GM12874 (cell line): Measurements from ENCODE around the gene PDE6B.

ENCODE experiments used
- TF ChIP-seq, protein P1 (sequence below): IDR thresholded peaks from 2 replicates; pipeline ENCODE4 v1.5.1; 2011; ENCODE audit warnings: low read depth, mild to moderate bottlenecking, control low read depth, low read length, moderate library complexity; ENCODE audit not compliant: insufficient read depth

PDE6B gene

DNA sequence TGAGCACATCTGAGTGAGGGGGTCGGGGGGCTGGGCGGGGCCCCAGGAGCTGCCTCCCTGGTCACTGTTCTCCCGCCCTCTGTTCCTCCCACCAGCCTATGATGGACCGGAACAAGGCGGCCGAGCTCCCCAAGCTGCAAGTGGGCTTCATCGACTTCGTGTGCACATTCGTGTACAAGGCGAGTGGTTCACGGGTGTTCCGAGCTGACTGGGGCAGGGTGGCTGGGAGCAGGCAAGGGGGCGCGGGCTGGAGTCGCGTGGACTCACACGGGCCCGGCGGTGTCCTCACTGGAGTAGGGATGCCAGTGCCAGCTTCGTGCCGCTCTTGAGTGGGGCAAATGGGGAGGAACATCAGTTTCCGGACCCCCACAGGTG is 41.0 kb downstream of the PDE6B start:
- TF ChIP-seq, protein P1, sequence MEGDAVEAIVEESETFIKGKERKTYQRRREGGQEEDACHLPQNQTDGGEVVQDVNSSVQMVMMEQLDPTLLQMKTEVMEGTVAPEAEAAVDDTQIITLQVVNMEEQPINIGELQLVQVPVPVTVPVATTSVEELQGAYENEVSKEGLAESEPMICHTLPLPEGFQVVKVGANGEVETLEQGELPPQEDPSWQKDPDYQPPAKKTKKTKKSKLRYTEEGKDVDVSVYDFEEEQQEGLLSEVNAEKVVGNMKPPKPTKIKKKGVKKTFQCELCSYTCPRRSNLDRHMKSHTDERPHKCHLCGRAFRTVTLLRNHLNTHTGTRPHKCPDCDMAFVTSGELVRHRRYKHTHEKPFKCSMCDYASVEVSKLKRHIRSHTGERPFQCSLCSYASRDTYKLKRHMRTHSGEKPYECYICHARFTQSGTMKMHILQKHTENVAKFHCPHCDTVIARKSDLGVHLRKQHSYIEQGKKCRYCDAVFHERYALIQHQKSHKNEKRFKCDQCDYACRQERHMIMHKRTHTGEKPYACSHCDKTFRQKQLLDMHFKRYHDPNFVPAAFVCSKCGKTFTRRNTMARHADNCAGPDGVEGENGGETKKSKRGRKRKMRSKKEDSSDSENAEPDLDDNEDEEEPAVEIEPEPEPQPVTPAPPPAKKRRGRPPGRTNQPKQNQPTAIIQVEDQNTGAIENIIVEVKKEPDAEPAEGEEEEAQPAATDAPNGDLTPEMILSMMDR = no peak

DNA sequence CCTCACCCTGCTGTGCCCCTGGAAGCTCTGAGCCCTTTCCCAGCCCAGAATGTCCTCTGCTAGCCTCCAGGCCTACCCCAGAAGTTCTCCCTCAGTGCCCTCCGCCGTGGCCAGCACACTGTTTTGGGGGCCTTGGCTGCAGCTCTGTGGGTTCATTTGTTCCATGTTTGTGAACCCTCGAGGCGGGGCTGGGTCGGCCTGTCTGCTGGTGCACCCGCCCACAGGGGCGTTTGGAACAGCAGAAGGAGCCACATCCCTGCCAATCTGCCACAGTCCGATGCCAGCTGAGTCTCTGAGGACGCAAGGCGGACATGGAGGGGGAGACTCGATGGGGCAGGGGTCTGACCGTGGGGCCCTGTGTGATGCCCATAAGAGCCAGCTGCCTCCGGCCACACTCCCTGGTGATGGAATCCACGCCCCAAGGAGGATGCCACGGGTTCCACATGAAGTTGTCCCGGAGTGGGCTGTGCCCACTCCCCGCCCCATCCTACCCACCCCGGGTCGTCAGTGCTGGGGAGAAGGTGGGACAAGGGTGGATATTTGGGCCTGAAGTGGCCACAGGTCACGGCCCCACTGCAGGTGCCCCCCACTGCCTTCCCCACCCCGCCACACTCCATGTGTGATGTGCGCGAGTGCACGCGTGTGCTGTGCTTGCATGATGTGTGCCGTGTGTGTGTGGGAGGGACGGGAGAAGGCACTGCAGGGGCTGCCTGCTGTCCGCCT is 41.6 kb downstream of the PDE6B start:
- TF ChIP-seq, protein P1 = no peak

DNA sequence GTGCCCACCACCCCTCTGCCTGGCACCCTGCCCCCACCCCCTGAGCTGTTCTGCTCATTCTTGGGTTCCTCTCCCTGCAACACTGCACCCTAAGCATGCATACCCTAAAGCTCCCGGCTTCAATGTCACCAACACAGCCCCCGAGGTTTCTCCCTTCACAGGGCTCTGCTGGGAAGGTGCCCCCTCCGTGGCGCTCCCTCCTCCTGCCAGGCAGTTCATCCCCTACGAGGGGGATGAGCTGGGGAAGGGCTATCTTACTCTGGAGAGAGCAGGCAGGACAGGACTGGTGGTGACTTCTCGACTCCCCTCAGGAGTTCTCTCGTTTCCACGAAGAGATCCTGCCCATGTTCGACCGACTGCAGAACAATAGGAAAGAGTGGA is 42.2 kb downstream of the PDE6B start:
- TF ChIP-seq, protein P1 = no peak

GRCh38 chr4:671769-672168 is 46.4 kb downstream of the PDE6B start:
- TF ChIP-seq, protein P1 = no peak

DNA sequence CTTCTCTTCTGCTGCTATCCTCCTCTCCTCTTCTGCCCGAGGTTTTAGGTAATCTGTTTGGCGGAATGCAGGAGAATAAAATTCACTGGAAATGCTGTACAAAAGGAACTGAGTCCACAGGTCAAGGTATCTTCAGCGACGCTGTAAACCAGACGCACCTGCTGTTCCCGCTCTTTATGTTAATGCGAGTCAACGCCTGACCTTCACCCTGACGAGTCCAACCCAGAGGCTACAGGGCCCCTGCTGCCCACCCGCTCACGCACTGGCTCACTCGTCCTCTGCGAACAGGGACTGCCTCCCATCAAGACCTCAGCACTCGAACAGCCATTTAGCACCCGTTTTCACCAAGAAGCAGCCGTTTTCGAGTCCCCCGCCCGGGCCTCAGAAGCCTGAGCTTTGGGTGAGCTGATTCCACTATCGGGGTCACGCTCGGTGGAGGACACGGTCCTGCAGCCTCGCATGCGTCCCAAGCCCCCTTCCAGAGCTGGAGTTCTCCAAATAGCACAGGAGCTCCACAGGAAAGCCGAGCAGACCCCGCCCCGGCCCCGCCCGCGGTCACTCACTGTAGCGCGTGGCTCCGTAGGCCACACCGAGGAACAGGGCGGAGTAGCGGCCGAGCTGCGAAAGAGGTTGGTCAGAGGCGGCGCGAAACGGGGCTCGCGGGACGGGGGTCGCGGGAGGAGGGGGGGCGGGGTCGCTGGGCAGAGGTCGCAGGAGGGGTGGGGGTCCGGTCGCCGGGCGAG is 48.1 kb downstream of the PDE6B start:
- TF ChIP-seq, protein P1 = no peak

DNA sequence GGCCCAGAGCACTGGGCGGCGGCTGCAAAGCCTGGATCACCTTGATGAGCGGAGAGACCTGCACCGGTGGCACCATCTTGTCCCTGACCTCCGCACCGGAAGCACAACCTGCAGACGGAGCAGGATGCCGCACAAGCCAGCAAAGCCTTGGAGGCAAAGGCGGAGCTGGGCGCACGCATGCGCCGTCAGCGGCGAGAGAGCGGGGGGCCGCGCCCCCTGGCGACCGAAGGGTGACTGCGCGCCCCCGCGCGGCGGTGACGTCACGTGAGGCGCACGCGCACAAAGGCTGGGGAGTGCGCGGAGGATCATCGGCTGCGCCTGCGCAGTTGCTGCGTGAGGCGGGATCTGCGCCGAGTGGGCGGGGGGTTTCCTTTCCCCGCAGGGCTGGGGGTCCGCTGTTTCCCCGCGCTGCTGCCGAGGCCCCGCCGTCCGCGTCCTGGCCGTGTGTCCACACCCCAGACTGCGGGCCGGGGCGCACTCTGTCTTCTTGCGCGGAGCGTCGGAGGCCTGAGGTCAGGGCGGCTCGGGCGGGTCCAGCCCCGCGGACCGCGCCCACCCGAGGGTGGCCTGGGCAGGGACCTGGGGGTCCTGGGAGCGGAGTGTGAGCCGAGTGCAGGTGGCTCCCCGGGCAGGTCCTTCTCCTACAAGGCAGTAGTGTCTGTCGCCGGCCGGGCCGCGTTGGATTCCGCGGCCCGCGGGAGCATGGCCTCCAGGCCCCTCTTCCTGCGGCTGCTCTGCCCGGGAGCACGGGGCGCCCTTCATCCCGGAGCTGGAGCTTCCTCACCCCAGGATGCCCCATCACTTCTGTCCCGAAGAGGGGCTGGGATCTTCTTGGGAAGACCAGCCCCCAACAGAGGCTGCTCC is 49.0 kb downstream of the PDE6B start, which contains the start of the genes ATP5ME and MYL5:
ATP5ME (minus strand) TSS at position 105 of the 864 bp plus-strand sequence; CDS start at position 76, 29 bp downstream.
MYL5 (plus strand) TSS at position 371 of the 864 bp plus-strand sequence. CDS start 3,485 bp downstream, outside the sequence.
- TF ChIP-seq, protein P1 = peak; percentile 99
